GM12864 (cell line): Measurements from ENCODE around the gene TCF12.

ENCODE experiments used
- DNase-seq: peaks from one replicate; pipeline ENCODE4 v3.0.0-alpha.2; 2011; ENCODE audit warnings: low read depth
- H3K4me3 ChIP-seq: 2 replicates; pipeline ENCODE4 v1.5.1; 2011; ENCODE audit warnings: mild to moderate bottlenecking, low read depth, low read length, control low read depth
- CTCF ChIP-seq: IDR thresholded peaks from 2 replicates; pipeline ENCODE4 v1.5.1; 2011; ENCODE audit warnings: low read depth, mild to moderate bottlenecking, moderate library complexity, low read length, control low read depth, inconsistent platforms; ENCODE audit errors: missing control alignments

The TCF12 gene

GRCh38 chr15:56918046-56918938 lies at the start of gene TCF12:
TCF12 (plus strand) TSS chr15:56918644; CDS start chr15:56919914, 1,270 bp downstream.
- TF ChIP-seq CTCF = peak; percentile 46
- DNase-seq = peak; percentile 85
- peak within 1 kb of the TSS; percentile 96 for H3K4me3 ChIP-seq

GRCh38 chr15:56869573-56869972 lies 48.9 kb upstream of the TCF12 start:
- DNase-seq = no peak
- peak; percentile 55 for TF ChIP-seq CTCF

GRCh38 chr15:56871185-56871584 lies 47.3 kb upstream of the TCF12 start:
- DNase-seq = no peak
- no peak for TF ChIP-seq CTCF
- H3K4me3 ChIP-seq = no peak overlapping the region

More at GRCh38 chr15:56869573-56869972, 48.9 kb upstream of the TCF12 start:
- no peak overlapping the region for H3K4me3 ChIP-seq

- H3K4me3 ChIP-seq = no peak overlapping the region
- DNase-seq = no peak
- TF ChIP-seq CTCF = no peak
Measured at GRCh38 chr15:56871867-56872266, 46.6 kb upstream of the TCF12 start.

- H3K4me3 ChIP-seq = no peak overlapping the region
- no peak for DNase-seq
- TF ChIP-seq CTCF = no peak
Measured at GRCh38 chr15:56877255-56877970, 41.0 kb upstream of the TCF12 start.

GRCh38 chr15:56879502-56879901 lies 38.9 kb upstream of the TCF12 start:
- no peak for DNase-seq
- H3K4me3 ChIP-seq = no peak overlapping the region
- TF ChIP-seq CTCF = no peak
